Astrocyte of the spinal cord (primary cell): ENCODE measurements around the gene SMIM38.

Experiments
- DNase-seq: peaks from one replicate; pipeline ENCODE4 v3.0.0; 2011; ENCODE audit warnings: low read depth, low spot score
- H3K4me3 ChIP-seq: 2 replicates; pipeline ENCODE4 v1.5.1; 2011; ENCODE audit warnings: low read depth, mild to moderate bottlenecking, low read length, moderate library complexity
- in situ Hi-C: cut with HindIII; loops from 2 replicates; pipeline ENCODE4 v1.10.0; 2017; ENCODE audit warnings: low sequenced_read_pairs
- TF ChIP-seq, protein P1 (sequence below): IDR thresholded peaks from 2 replicates; pipeline ENCODE4 v1.5.1; 2012; ENCODE audit warnings: low read depth, mild to moderate bottlenecking, low read length, inconsistent platforms

SMIM38 gene

DNA sequence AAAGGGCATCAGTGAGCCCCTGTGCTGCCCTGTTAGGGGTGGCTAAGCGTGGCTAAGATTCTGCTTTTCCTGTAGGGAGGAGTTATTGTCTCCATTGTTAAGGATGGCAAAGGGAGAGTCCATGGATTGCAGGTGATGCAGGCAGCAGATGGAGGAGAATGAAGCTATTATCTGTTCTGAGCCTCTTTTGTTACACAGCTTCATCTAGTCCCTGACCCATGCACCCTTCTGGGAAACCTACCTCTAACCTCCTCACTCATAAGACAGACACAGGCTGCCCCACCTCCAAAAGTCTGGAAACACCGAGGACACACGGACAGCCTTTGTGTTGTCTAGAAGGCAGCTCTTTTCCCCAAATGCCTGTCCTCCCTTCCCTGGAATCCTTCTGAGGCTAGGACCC, 13.7 kb downstream of the SMIM38 start:
- TF ChIP-seq, protein P1, sequence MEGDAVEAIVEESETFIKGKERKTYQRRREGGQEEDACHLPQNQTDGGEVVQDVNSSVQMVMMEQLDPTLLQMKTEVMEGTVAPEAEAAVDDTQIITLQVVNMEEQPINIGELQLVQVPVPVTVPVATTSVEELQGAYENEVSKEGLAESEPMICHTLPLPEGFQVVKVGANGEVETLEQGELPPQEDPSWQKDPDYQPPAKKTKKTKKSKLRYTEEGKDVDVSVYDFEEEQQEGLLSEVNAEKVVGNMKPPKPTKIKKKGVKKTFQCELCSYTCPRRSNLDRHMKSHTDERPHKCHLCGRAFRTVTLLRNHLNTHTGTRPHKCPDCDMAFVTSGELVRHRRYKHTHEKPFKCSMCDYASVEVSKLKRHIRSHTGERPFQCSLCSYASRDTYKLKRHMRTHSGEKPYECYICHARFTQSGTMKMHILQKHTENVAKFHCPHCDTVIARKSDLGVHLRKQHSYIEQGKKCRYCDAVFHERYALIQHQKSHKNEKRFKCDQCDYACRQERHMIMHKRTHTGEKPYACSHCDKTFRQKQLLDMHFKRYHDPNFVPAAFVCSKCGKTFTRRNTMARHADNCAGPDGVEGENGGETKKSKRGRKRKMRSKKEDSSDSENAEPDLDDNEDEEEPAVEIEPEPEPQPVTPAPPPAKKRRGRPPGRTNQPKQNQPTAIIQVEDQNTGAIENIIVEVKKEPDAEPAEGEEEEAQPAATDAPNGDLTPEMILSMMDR, result no peak
- in situ Hi-C loops, result no loop called here
- no peak overlapping the region for H3K4me3 ChIP-seq
- no peak for DNase-seq

DNA sequence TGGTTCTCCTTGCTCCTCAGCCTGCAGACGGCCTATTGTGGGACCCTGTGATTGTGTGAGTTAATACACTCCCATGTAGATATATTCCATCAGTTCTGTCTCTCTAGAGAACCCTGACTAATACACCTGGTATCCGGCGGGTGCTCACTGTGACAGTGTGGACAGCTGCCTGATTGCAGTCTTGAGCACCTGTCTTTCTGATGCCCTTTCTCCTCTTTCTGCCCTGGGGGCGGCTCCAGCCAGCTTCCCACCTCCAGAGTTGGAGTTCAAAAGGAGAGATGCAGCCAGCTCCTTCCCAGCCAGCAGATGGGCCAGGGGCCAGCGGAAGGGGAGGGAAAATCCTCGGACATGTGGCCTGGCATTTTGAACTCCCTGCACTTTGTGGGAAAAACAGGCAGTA, 15.0 kb downstream of the SMIM38 start:
- in situ Hi-C loops, result no loop called here
- TF ChIP-seq, protein P1, result no peak
- DNase-seq, result no peak
- no peak overlapping the region for H3K4me3 ChIP-seq

DNA sequence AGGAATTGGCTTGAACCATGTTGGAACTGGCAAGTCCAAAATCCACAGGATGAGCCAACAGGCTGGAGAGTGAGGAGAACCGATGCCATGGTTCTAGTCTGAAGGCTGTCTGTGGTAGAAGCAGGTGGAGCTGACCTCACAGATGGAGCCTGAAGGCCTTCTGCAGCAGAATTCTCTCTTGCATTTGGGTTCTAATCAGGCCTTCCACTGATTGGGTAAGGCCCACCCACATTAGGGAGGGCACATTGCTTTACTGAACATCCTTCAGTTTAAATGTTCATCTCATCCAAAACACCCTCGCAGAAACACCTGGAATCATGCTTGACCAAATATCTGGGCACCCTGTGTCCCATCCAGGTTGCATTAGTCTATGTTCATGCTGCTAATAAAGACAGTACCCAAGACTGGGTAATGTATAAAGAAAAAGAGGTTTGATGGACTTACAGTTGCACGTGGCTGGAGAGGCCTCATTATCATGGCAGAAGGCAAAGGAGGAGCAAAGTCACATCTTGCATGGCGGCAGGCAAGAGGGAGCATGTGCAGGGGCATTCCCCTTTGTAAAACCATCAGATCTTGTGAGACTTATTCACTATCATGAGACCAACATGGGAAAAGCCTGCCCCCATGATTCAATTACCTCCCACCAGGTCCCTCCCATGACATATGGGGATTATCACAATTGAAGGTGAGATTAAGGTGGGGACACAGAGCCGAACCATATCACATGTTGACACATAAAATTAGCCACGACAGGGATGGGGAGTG, 15.9 kb downstream of the SMIM38 start:
- in situ Hi-C loops, result no loop called here
- H3K4me3 ChIP-seq, result no peak overlapping the region
- TF ChIP-seq, protein P1, result no peak
- no peak for DNase-seq

DNA sequence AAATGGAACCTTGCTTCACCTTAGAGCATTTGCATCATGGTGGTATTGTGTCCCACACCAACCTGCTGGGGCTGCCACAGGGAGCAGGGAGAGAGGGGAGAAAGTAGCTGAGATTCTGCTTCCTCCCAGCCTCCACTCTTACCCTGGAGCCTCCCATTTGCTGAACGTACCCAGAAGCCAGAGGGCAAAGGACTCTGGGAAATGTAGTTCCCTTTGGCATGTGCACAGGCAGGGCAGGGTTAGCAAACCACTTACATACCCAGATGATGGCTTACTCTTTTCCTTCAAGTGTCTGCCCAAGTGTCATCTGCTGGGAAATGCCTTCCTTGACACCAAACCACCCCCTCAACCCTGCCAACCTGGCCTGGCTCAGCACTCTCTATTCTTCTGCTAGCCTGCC, 16.9 kb downstream of the SMIM38 start:
- TF ChIP-seq, protein P1, result no peak
- no peak overlapping the region for H3K4me3 ChIP-seq
- in situ Hi-C loops, result no loop called here
- DNase-seq, result no peak

DNA sequence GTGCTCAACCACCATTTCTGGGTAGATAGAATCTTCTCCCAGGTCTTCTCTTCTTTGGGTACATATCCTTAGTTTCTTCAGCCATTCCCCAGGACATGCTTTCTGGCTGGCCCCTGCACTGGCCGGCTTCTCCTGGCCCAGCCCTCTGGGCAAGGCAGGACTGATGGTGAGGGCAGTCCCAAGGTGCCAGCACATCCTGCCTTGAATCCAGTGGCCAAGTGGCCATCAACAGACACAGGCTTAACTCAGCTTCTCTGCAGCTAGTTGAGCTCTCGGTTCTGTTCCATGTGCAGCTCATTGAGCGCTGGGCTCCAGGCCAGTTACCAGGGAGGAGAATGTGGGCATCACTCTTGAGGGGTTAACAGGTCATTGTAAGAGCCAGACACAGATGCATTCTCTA, 17.6 kb downstream of the SMIM38 start:
- no peak for DNase-seq
- TF ChIP-seq, protein P1, result no peak
- H3K4me3 ChIP-seq, result no peak overlapping the region
- in situ Hi-C loops, result no loop called here

DNA sequence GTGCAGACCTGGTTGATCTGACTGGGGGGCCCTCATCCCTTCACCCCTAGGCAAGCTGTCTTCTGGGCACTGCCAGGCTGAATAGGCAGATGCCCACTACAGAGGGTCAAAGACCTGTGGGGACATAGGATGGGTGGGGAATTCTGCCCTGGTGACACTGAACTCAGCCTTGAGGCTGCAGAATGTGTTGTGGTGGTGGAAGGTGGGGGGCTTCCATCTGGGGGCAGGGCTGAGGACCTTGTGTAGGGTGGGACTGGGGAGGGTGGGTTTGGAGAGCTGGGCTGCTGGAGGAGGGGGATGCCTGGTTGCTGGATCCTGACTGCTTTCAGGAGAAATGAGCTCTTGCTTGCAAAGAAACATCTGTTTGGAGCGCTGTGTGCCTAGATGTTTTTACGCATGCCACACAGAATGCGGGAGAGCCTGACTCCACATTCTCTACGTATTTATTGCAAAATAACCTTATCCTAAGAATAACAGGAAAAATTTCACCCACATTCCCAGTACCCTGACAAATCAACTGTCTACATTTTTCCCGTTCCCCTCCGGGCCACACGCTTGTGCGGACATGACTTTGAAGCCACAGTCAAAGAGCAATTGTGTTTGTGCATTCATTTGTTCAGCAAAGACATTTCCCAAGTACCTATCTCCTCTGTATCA, 18.3 kb downstream of the SMIM38 start:
- TF ChIP-seq, protein P1, result no peak
- H3K4me3 ChIP-seq, result no peak overlapping the region
- in situ Hi-C loops, result no loop called here
- no peak for DNase-seq
